ENCODE data around the gene PGAM5.

The PGAM5 gene

GRCh38 chr12:132723015-132723763, 12.5 kb downstream of the PGAM5 start:
- DNase-seq = no peak

- no peak for DNase-seq
These were observed 13.1 kb downstream of the PGAM5 start for GRCh38 chr12:132723764-132724140.

GRCh38 chr12:132724506-132725241, 14.0 kb downstream of the PGAM5 start:
- DNase-seq = no peak

GRCh38 chr12:132726386-132726785, 15.7 kb downstream of the PGAM5 start:
- DNase-seq = no peak

GRCh38 chr12:132727091-132727794, 16.6 kb downstream of the PGAM5 start:
- no peak for DNase-seq

- no peak for DNase-seq
These were observed 17.9 kb downstream of the PGAM5 start for GRCh38 chr12:132728502-132728901.

GRCh38 chr12:132729541-132730320, 19.1 kb downstream of the PGAM5 start:
- no peak for DNase-seq

GRCh38 chr12:132730353-132730752, 19.7 kb downstream of the PGAM5 start:
- DNase-seq = no peak

- DNase-seq = no peak
These were observed 20.9 kb downstream of the PGAM5 start for GRCh38 chr12:132731574-132731973.

GRCh38 chr12:132734206-132734605, 23.6 kb downstream of the PGAM5 start:
- DNase-seq = no peak

- no peak for DNase-seq
These were observed 24.9 kb downstream of the PGAM5 start for GRCh38 chr12:132735496-132735895.

- DNase-seq = no peak
These were observed 25.7 kb downstream of the PGAM5 start for GRCh38 chr12:132736378-132736777.

GRCh38 chr12:132736913-132737312, 26.3 kb downstream of the PGAM5 start:
- no peak for DNase-seq

- no peak for DNase-seq
These were observed 29.1 kb downstream of the PGAM5 start for GRCh38 chr12:132739600-132740312.

- DNase-seq = no peak
These were observed 29.6 kb downstream of the PGAM5 start for GRCh38 chr12:132740313-132740646.

- no peak for DNase-seq
These were observed 30.0 kb downstream of the PGAM5 start for GRCh38 chr12:132740652-132741051.

- DNase-seq = no peak
These were observed 31.0 kb downstream of the PGAM5 start for GRCh38 chr12:132741620-132742019.

GRCh38 chr12:132743831-132744230, 33.2 kb downstream of the PGAM5 start:
- no peak for DNase-seq

- no peak for DNase-seq
These were observed 36.0 kb downstream of the PGAM5 start for GRCh38 chr12:132746613-132747012.

- no peak for DNase-seq
These were observed 36.8 kb downstream of the PGAM5 start for GRCh38 chr12:132747395-132747794.

- no peak for DNase-seq
These were observed 37.3 kb downstream of the PGAM5 start for GRCh38 chr12:132747896-132748295.

GRCh38 chr12:132748319-132748718, 37.7 kb downstream of the PGAM5 start:
- no peak for DNase-seq

All from NCI-H1417 (cell line).